Measurements from ENCODE around the gene NAT9.

Gene NAT9, protein sequence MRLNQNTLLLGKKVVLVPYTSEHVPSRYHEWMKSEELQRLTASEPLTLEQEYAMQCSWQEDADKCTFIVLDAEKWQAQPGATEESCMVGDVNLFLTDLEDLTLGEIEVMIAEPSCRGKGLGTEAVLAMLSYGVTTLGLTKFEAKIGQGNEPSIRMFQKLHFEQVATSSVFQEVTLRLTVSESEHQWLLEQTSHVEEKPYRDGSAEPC

GRCh38 chr17:74776044-74776962 is at the start of gene NAT9:
NAT9 (minus strand) TSS chr17:74776345; CDS start chr17:74775698, 647 bp downstream.
- DNase-seq: peak; percentile 89

GRCh38 chr17:74824961-74825627 is 48.9 kb upstream of the NAT9 start:
- peak; percentile 55 for DNase-seq

- DNase-seq: no peak
Measured at GRCh38 chr17:74822939-74823367, 46.8 kb upstream of the NAT9 start.

GRCh38 chr17:74822335-74822938 is 46.3 kb upstream of the NAT9 start:
- no peak for DNase-seq

DNA sequence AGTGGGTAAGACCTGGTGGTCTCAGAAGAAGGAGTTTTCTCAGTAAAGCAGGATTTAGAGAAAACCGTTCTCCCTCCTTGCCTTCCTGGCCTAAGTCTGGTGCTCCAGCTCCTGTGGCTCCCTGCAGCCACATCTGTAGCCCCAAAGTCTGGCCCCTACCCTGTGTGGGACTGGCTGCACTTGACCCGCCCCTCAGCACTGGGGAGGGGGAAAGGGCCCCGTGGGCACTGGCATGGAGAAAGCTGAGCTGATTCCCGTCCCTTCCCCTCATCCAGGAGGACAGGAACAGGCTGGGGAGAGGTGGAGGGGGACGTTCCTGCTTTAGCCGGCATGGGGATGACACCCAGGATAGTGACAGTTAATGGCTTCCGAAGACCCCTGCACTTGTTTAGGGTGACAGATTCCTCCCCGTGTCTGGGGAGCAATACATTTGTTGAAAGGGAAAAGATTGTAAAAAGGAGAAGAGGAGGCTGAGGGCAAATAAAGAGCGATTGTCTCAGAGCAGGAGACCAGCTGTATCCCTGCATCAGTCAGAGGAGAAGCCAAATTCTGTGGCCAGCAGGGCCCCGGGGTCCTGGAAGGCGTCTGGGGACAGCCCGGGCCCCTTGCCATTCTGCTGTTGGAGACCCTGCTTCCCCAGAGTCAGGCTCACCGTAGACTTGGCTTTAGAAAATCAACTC is 45.6 kb upstream of the NAT9 start:
- no peak for DNase-seq

GRCh38 chr17:74819801-74820436 is 43.8 kb upstream of the NAT9 start:
- no peak for DNase-seq

DNA sequence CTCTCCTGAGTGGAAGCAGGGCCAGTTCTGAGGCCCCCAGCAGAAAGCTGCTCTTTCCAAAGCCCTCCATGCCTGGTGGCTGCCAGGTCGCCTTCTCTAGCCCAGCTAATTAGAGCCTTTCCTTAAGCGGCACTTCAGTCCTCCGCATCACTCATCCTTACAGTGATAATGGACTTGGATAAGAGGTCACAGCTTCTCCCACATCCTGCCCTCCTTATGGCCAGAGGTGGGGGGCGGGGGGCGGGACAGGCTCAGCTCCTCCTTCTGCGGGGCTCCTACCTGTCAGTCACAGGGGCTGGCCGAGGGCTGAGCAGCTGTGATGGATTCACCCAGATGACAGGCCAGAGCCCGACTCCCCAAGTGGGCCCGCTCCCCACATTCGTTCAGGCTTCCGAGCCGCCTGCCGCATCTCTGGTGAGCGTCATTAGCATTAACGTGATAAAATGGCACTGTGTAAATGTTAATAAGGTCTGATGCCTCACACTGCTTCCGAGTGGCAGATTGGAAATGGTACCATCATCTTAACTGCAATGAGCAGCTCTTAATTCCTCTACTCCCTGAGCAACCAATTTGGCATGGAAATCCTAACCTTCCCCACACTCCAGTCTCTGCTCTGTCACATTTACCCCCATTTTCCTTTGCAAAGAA is 42.3 kb upstream of the NAT9 start:
- no peak for DNase-seq

- peak; percentile 75 for DNase-seq
Measured at GRCh38 chr17:74816905-74817620, 40.9 kb upstream of the NAT9 start.

- DNase-seq: no peak
Measured at GRCh38 chr17:74815550-74816370, 39.6 kb upstream of the NAT9 start.

DNA sequence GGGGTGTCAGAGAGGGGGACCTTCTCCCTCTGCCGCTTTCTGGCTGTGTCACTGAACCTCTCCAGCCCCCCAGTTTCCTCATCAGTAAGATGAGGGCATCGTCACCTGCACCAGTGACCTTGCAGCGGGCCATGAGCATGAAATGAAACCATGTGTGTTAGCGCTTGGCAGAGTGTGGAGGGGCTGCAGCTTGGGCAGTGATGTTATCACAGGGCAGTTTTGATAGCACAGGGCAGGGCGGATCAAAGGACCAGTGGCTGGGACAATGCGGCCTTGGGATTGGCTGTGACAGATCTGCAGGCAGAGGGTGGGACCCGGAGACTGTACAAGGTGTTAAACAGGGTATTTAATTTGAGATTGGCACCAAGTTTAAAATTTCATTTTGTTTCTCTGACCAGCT is 38.9 kb upstream of the NAT9 start:
- no peak for DNase-seq

- DNase-seq: no peak
Measured at GRCh38 chr17:74814453-74814852, 38.3 kb upstream of the NAT9 start.

DNA sequence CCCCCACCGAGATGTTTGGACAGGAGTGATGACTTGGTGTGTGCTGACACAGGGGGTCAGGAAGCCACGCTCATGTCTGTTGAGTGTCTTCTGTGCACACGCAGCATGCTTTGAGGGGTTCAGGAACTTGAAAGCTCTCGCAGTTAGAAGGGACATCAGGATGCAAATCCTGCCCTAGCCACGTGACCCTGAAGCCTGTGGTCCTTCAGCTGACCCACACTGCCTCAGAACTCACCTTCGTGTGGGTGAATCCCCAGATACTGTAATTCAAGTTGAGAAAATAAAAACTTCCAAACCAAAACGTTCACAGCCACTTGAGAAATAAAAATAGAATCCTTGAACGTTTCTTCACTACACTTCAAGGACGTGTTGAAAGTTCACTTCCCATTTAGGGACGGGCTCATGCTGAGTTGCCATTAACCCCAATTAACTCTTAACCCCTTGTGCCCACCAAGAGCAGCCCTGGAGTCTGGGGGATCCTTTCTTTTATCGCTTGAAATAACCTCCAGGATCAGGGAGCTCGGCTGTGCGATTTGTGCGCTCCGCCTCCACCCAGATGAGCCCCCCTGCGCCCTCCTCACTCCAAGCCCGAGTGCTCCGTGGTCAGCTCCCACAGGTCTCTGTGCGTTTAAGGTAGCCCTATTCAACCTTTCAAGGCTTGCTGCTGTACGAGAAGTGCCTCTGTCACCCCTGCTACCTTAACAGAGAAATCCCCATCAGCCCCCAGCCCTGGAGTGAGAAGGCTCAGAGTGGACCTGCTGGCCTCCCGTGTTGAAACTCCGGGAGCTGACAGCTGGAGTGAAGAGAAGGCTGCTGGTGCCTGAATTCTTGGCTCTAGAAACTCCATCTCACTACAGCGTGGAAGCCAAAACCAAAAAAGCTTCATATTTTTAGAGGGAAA is 36.2 kb upstream of the NAT9 start:
- DNase-seq: no peak

DNA sequence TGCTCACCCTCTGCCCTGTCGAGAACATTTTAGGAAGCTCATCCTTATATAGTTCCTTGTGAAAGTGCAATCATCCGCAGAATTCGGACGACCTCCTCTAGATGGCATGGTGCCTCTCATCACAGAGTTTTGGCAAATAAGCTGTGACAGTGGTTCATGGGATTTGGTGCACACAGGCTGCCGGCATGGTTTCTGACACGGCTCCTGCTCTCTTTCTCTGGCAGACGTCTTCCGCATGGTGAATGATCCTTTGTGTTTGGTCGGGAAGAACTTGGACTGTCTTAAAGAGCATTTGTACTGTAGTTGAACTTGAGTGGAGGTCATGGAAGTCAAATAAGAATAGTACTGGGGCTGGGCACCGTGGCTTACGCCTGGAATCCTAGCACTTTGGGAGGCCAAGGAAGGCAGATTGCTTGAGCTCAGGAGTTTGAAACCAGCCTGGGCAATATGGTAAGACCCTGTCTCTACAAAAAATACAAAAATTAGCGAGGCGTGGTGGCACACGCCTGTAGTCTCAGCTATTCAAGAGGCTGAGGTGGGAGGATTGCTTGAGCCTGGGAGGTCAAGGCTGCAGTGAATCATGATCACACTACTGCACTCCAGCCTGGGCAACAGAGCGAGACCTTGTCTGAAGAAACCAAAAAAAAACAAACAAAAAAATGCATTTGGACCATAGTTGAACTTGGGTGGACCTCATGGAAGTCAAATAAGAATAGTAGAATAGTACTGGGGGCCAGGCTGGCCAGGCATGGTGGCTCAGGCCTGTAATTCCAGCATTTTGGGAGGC is 34.7 kb upstream of the NAT9 start:
- no peak for DNase-seq

GRCh38 chr17:74808714-74809430 is 32.7 kb upstream of the NAT9 start:
- DNase-seq: no peak

- DNase-seq: peak; percentile 99
Measured at GRCh38 chr17:74807925-74808324, 31.8 kb upstream of the NAT9 start.

DNA sequence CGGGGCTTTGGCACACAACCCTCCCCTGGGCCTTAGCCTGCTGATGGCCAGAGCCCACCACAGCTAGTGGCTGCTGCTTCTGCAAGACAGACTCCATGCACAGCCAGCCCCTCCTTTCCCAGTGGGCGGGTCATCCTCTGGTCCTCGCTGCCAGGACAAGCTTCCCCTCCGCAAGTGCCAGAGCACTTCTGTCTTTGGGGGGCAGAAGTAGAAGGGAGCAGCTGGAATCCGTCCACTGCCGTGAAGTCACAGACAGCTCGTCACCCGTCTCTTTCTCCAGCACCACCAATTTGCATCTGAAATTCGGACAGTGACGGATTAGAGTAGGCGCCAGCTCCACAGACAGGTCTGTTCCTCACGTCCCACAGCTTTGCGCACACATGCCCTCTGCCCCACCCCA is 31.3 kb upstream of the NAT9 start:
- no peak for DNase-seq

- DNase-seq: no peak
Measured at GRCh38 chr17:74806334-74806733, 30.2 kb upstream of the NAT9 start.
